Effector CD8-positive, alpha-beta T cell (primary cell): ENCODE data around the gene TSPY2.
"Not testable (repeated sequence)": the region's sequence is repeated elsewhere in the genome, so short reads cannot be mapped to it uniquely, and the experiment has no call there.

Experiments used
- DNase-seq: peaks from one replicate; lab custom pipeline; 2025; lab: John Stamatoyannopoulos, UW
- total RNA-seq, 4 experiments: gene quantifications; one replicate each; lab custom pipeline; 2026; lab: John Stamatoyannopoulos, UW

Gene TSPY2
- 0 reads per million in 4 experiments for total RNA-seq

- not testable (repeated sequence) for DNase-seq
These were observed at the start of gene TSPY2 for GRCh38 chrY:6245923-6246322. Gene TSPY2 (plus strand): TSS chrY:6246223. CDS start chrY:6246269, 46 bp downstream.

- DNase-seq = not testable (repeated sequence)
These were observed 36.5 kb upstream of the TSPY2 start for GRCh38 chrY:6209565-6209964.

GRCh38 chrY:6217045-6217444, 29.0 kb upstream of the TSPY2 start:
- DNase-seq = not testable (repeated sequence)

- not testable (repeated sequence) for DNase-seq
These were observed 23.8 kb downstream of the TSPY2 start for GRCh38 chrY:6269839-6270238.
